Liver (tissue), 9 donors: Measurements from ENCODE around the gene KRTAP3-3. TPM values are rescaled to one million over a fixed set of nuclear protein-coding genes. Genes with fewer than 3 reads are reported as not detected.

Experiments used
- DNase-seq: peaks from one replicate; pipeline ENCODE4 v3.0.0-alpha.2; 2017; ENCODE audit warnings: low spot score
- H3K27ac ChIP-seq, 2 donors: one replicate each; pipeline ENCODE4 v1.7.0; 2013; ENCODE audit warnings: inconsistent platforms in 2 of 2, low read length in 2 of 2, control low read depth in 1 of 2, low read depth in 1 of 2, mild to moderate bottlenecking in 1 of 2
- H3K27me3 ChIP-seq, 4 donors: one replicate each; pipeline versions ENCODE4 v1.6.1 to v1.7.0; 2013; ENCODE audit warnings: low read length in 3 of 4, inconsistent platforms in 1 of 4, mild to moderate bottlenecking in 1 of 4, moderate library complexity in 1 of 4; ENCODE audit not compliant: control insufficient read depth in 4 of 4, insufficient read depth in 4 of 4
- H3K36me3 ChIP-seq, 4 donors: one replicate each; pipeline versions ENCODE4 v1.6.1 to v1.7.0; 2013; ENCODE audit warnings: low read length in 3 of 4, mild to moderate bottlenecking in 3 of 4, low read depth in 1 of 4, moderate library complexity in 1 of 4; ENCODE audit not compliant: control insufficient read depth in 4 of 4, insufficient read depth in 3 of 4
- H3K4me1 ChIP-seq, 4 donors: one replicate each; pipeline versions ENCODE4 v1.6.1 to v1.7.0; 2013; ENCODE audit warnings: low read length in 3 of 4, mild to moderate bottlenecking in 3 of 4, moderate library complexity in 1 of 4; ENCODE audit not compliant: control insufficient read depth in 4 of 4, insufficient read depth in 4 of 4
- H3K4me3 ChIP-seq, 3 donors: one replicate each; pipeline versions ENCODE4 v1.6.1 to v1.7.0; 2013; ENCODE audit warnings: low read length in 3 of 3, control low read depth in 1 of 3, low read depth in 1 of 3, mild to moderate bottlenecking in 1 of 3
- H3K9ac ChIP-seq, 2 donors: one replicate each; pipeline ENCODE4 v1.7.0; 2013; ENCODE audit warnings: low read length in 2 of 2, mild to moderate bottlenecking in 2 of 2, moderate library complexity in 2 of 2, control low read depth in 1 of 2, low read depth in 1 of 2
- H3K9me3 ChIP-seq, 4 donors: one replicate each; pipeline versions ENCODE4 v1.6.1 to v1.7.0; 2013; ENCODE audit warnings: low read length in 3 of 4; ENCODE audit not compliant: control insufficient read depth in 4 of 4
- ATF3 ChIP-seq: IDR thresholded peaks from 2 replicates; pipeline ENCODE4 v1.6.1; 2016; ENCODE audit warnings: antibody characterized with exemption
- CTCF ChIP-seq: fragments of 150-350 bp; IDR thresholded peaks from 2 replicates; pipeline ENCODE4 v1.5.1; 2017; ENCODE audit warnings: improper control_type of control experiment, low read depth, low read length; ENCODE audit not compliant: missing input control
- EGR1 ChIP-seq, 2 donors: IDR thresholded peaks; 2 replicates each; pipeline ENCODE4 v1.6.1; 2016 to 2018; ENCODE audit warnings: antibody characterized with exemption in 2 of 2, low read depth in 2 of 2
- FOXA1 ChIP-seq: IDR thresholded peaks from 2 replicates; pipeline ENCODE4 v1.6.1; 2016; ENCODE audit warnings: antibody characterized with exemption
- FOXA2 ChIP-seq: IDR thresholded peaks from 2 replicates; pipeline ENCODE4 v1.6.1; 2016; ENCODE audit warnings: antibody characterized with exemption
- HNF4A ChIP-seq, 2 donors: conservative IDR thresholded peaks; 2 replicates each; pipeline ENCODE4 v1.6.1; 2016; ENCODE audit warnings: antibody characterized with exemption in 2 of 2, mild to moderate bottlenecking in 2 of 2
- HNF4G ChIP-seq: IDR thresholded peaks from 2 replicates; pipeline ENCODE4 v1.6.1; 2016; ENCODE audit warnings: antibody characterized with exemption
- JUND ChIP-seq, 2 donors: IDR thresholded peaks; 2 replicates each; pipeline ENCODE4 v1.6.1; 2016; ENCODE audit warnings: antibody characterized with exemption in 2 of 2
- NR2F2 ChIP-seq: IDR thresholded peaks from 2 replicates; pipeline ENCODE4 v1.6.1; 2016; ENCODE audit warnings: antibody characterized with exemption
- RAD21 ChIP-seq, 2 donors: IDR thresholded peaks; 2 replicates each; pipeline ENCODE4 v1.6.1; 2016; ENCODE audit warnings: antibody characterized with exemption in 2 of 2, mild to moderate bottlenecking in 2 of 2
- RXRA ChIP-seq, 2 donors: IDR thresholded peaks; 2 replicates each; pipeline ENCODE4 v1.6.1; 2017 to 2018; ENCODE audit warnings: antibody characterized with exemption in 2 of 2, mild to moderate bottlenecking in 1 of 2
- SP1 ChIP-seq: IDR thresholded peaks from 2 replicates; pipeline ENCODE4 v1.6.1; 2018; ENCODE audit warnings: antibody characterized with exemption, mild to moderate bottlenecking
- TAF1 ChIP-seq: conservative IDR thresholded peaks from 2 replicates; pipeline ENCODE4 v1.6.1; 2016; ENCODE audit warnings: antibody characterized with exemption, mild to moderate bottlenecking
- YY1 ChIP-seq: IDR thresholded peaks from 2 replicates; pipeline ENCODE4 v1.6.1; 2016; ENCODE audit warnings: antibody characterized with exemption, mild to moderate bottlenecking
- WGBS: extraction: QIAGEN DNeasy Blood & Tissue Kit; methylation state at CpG from one replicate; pipeline ENCODE4 v1.1.7; 2013; 5-methylcytosine and 5-hydroxymethylcytosine counted together
- polyA plus RNA-seq, 2 donors: library from polyadenylated mRNA; stranded (reverse) in 1 of 2; unstranded in 1 of 2; fragments of 200-250 nt in 1 of 2; fragments of >200 nt in 1 of 2; fragmentation: Nextera tagmentation in 1 of 2; extraction: Ambion mirVana in 1 of 2; gene quantifications; one replicate each; pipeline versions ENCODE4 v1.2.1 to v1.2.3, GENCODE V29; 2013 to 2015
- total RNA-seq, 2 donors: library from RNA; depleted of rRNA; stranded (reverse); fragments of >200 nt; gene quantifications; one replicate each; pipeline ENCODE4 v1.2.3, GENCODE V29; 2014
- TF ChIP-seq, protein P1 (sequence below): IDR thresholded peaks from 2 replicates; pipeline ENCODE4 v1.6.1; 2016; ENCODE audit warnings: antibody characterized with exemption
- donor health status: healthy.
- donor health status: healthy.
- donor health status: healthy.
- donor health status: healthy.
- donor health status: healthy.

Gene KRTAP3-3
- total and polyA plus RNA-seq, 4 donors: not detected

- Histone ChIP-seq H3K9ac (no peak overlapping the region), H3K27me3 (peaks cover 0 to 4% (median 2%) of the 10 kb centered on the region in 4 donors), H3K4me3 (no peak overlapping the region), H3K9me3 (no peaks in the 10 kb centered on the region), H3K27ac (no peak overlapping the region), H3K36me3 (no peaks in the 10 kb centered on the region), H3K4me1 (no peaks in the 10 kb centered on the region)
- TF ChIP-seq EGR1 (IDR thresholded peaks at IDR 0.05; ENCODE audit: low read depth in 2 of 2): no peak
- no peak for TF ChIP-seq RAD21 (IDR thresholded peaks at IDR 0.05)
- DNase-seq: no peak
- WGBS: 68% methylated on average over 1 of the region's 1 CpG
Measured at GRCh38 chr17:40952661-40953060, 41.3 kb downstream of the KRTAP3-3 start.

GRCh38 chr17:40952154-40952553, 41.8 kb downstream of the KRTAP3-3 start:
- H3K4me3 ChIP-seq: no peak overlapping the region
- H3K4me1 ChIP-seq: no peaks in the 10 kb centered on the region
- WGBS: 93% methylated on average over 2 of the region's 2 CpGs
- TF ChIP-seq TAF1 (no peak), NR2F2 (no peak), EGR1 (IDR thresholded peaks at IDR 0.05; ENCODE audit: low read depth in 2 of 2) (no peak), JUND (IDR thresholded peaks at IDR 0.05) (no peak), FOXA1 (no peak), YY1 (no peak), ATF3 (no peak), HNF4A (conservative IDR thresholded peaks at IDR 0.05) (no peak), FOXA2 (no peak), CTCF (no peak)
- no peak overlapping the region for H3K9ac ChIP-seq
- no peaks in the 10 kb centered on the region for H3K36me3 ChIP-seq
- no peak for DNase-seq
- H3K9me3 ChIP-seq: no peaks in the 10 kb centered on the region
- H3K27ac ChIP-seq: no peak overlapping the region
- H3K27me3 ChIP-seq: peaks cover 0 to 4% (median 2%) of the 10 kb centered on the region in 4 donors

- no peak for DNase-seq
- no peak overlapping the region for H3K4me3 ChIP-seq
Measured at GRCh38 chr17:40951011-40951622, 42.8 kb downstream of the KRTAP3-3 start.

DNA sequence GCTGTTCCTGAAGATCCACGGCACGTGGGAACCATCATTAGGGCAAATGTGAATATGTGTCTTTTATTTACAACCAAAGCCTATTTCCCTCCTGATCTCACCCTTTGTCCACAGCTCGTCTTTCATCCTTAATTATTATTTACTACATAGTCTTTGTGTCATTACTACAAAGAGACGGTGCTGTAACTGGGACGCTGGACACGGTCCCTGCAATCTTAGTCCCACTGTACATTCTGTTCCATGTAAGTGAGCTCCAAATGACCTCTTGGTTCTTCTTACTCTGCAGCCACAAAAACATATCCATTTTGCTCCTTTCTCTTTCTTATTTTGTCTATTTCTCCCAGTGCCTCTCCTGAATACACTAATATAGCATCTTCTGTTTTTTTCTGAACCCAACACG, 43.8 kb downstream of the KRTAP3-3 start:
- no peak overlapping the region for H3K9ac ChIP-seq
- DNase-seq: no peak
- H3K9me3 ChIP-seq: no peaks in the 10 kb centered on the region
- H3K27me3 ChIP-seq: peaks cover 0 to 13% (median 4%) of the 10 kb centered on the region in 4 donors
- H3K4me1 ChIP-seq: no peaks in the 10 kb centered on the region
- 84% methylated on average over 7 of the region's 7 CpGs for WGBS
- H3K4me3 ChIP-seq: no peak overlapping the region
- H3K27ac ChIP-seq: no peak overlapping the region
- H3K36me3 ChIP-seq: no peaks in the 10 kb centered on the region
- TF ChIP-seq RXRA (IDR thresholded peaks at IDR 0.05) (no peak), TAF1 (no peak), YY1 (no peak), HNF4G (no peak), SP1 (no peak), CTCF (no peak), HNF4A (conservative IDR thresholded peaks at IDR 0.05) (no peak), FOXA1 (no peak), FOXA2 (no peak)
- TF ChIP-seq, protein P1, sequence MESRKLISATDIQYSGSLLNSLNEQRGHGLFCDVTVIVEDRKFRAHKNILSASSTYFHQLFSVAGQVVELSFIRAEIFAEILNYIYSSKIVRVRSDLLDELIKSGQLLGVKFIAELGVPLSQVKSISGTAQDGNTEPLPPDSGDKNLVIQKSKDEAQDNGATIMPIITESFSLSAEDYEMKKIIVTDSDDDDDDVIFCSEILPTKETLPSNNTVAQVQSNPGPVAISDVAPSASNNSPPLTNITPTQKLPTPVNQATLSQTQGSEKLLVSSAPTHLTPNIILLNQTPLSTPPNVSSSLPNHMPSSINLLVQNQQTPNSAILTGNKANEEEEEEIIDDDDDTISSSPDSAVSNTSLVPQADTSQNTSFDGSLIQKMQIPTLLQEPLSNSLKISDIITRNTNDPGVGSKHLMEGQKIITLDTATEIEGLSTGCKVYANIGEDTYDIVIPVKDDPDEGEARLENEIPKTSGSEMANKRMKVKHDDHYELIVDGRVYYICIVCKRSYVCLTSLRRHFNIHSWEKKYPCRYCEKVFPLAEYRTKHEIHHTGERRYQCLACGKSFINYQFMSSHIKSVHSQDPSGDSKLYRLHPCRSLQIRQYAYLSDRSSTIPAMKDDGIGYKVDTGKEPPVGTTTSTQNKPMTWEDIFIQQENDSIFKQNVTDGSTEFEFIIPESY: no peak

More at GRCh38 chr17:40951011-40951622, 42.8 kb downstream of the KRTAP3-3 start:
- Histone ChIP-seq H3K27ac (no peak overlapping the region), H3K36me3 (no peaks in the 10 kb centered on the region), H3K9me3 (no peaks in the 10 kb centered on the region), H3K9ac (no peak overlapping the region), H3K27me3 (peaks cover 0 to 10% (median 4%) of the 10 kb centered on the region in 4 donors), H3K4me1 (no peaks in the 10 kb centered on the region)
- WGBS: 94% methylated on average over 2 of the region's 2 CpGs
- no peak for TF ChIP-seq RAD21 (IDR thresholded peaks at IDR 0.05)
